Activated CD4-positive, alpha-beta T cell treated with anti-CD3 and anti-CD28 coated beads for 48 hours (primary cell): ENCODE results near the gene TMEM217.

ENCODE experiments used
- DNase-seq: peaks from one replicate; pipeline ENCODE4 v3.0.0-alpha.2; 2020

Gene TMEM217

DNA sequence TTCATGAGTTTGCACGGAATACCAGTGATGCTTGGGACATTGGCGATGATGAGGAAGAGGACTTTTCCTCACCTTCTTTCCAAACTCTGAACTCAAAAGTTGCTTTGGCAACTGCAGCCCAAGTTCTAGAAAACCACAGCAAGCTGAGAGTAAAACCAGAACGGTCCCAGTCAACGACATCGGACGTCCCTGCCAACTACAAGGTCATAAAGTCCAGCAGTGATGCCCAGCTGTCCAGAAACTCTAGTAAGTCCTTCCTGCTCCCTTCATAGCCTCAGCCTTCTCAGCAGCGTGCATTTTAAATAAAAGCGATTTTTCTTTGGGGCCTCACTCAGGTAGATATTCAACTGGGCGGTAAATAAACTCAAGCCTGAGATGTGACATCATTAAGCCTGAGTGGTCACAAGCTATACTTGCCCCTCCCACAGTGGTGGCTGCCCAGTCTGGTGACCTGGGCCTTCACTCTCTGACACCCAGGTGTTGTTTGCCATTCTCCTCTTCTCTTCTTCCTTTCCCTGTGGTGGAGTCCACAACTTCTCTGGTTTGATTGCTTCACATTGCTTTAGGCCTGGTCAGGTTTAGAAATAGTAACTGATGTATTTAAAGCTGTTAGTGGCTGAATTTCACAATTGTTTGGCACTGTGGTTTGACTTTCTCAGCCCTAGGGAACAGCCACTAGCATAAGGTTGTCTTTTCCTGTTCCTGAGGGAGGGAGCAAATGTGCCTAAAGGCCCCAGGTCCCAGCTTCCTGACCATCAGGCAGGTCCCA lies 21.6 kb upstream of the TMEM217 start:
- no peak for DNase-seq

DNA sequence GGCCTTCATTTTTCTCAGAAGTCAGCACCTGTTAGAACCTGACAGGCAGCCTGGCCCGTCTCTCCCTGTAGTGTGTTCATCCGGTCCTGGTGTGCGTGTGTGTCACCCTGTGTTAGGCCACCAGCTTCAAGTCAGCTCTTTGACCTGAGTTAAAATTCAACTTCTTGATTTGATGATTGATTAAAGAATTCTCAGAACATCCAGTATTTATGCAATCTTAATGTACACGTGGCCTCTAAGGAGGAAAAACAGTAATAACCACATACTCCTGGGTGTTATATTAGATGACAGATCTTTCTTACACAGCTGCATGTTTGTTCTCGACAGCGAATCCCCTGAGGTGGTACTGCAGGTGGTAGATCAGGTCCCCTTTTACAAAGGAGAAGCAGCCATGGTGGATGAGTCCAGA lies 19.1 kb upstream of the TMEM217 start:
- DNase-seq = peak; percentile 8

DNA sequence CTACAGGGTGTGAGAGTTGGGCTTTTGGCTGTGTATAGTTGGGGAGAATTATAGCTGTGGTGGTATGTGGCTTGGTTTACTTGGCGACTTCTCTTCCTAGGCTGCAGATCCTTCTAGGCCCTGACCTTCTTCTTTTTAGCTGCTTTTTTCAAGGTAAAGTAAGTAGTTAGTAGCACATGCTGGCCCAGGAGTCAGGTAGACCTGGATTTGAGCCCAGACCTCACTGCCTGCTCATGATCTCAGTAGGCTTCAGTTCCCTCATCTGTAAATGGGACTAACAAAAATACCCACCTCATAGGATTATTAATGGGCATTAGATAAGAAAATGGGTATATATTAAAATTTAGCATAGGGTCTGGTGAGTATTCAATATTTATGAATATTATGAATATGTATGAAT lies 17.4 kb upstream of the TMEM217 start:
- no peak for DNase-seq

DNA sequence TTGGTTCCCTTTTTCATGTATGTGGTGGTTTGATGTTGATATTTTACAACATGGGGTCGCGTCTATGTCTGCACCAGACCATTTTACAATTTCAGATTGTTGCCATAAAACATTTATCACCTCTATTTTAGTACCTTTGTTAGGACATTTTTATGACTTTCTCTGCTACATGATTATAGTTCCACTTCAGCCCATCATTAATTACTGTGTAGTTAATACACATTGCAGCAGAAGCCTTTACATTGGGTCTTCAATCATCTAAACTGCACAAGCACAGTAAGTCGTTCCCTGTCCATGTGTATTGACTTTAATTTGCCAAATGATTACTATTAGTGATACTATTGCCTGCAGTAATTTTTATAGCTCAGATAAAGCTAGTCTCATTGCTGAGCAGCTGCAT lies 15.7 kb upstream of the TMEM217 start:
- no peak for DNase-seq

DNA sequence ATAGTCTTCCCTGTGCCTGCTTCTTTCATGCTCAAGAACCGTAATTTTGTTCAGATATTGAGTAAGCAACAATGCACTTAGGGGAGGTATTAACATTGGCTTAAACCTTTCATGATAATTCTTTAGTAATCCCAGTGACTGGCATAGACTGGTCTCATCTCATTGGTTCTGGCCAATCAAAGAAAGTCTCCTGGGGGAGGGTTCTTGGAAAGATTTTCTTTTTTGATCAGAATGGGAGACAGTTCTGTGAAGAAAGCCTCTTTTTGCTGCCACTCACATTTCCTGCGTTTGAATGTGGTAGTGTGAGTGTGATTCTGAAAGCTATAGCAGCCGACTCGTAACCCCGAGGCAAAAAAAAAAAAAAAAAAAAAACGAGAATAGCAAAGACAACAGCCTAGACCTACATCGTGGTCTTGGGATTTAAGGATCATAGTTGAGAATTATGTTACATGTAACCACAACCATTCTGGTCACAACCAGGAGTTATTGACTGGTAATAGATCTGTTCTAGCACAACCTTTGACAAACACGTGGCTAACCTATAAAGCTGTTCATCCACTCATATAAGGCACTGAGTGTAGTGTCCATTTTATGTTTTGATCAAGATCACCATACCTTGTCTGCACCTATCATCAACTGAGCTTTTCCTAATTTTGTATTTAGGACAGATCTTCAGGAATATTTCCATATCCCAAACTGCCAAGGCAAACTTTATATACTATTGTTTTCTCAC lies 15.1 kb upstream of the TMEM217 start:
- DNase-seq = no peak

DNA sequence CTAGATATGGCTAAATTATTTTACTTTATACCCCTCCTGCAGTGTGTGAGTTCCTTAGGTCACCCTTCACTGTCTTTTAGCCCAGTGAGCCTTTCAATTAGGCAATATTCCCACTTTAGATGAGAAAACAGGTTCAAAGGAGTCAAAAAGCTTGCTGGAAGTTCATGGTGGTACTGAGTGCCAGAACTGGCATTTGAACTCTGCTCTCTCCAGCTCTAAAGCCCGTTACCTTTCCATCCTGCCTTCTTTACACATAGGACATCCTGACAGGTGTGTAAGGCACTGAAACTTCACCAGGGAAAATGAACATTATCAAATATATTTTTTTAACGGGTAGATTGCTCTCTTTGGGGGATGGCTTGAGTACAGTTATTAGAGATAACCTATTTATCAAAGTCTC lies 11.2 kb upstream of the TMEM217 start:
- DNase-seq = no peak

DNA sequence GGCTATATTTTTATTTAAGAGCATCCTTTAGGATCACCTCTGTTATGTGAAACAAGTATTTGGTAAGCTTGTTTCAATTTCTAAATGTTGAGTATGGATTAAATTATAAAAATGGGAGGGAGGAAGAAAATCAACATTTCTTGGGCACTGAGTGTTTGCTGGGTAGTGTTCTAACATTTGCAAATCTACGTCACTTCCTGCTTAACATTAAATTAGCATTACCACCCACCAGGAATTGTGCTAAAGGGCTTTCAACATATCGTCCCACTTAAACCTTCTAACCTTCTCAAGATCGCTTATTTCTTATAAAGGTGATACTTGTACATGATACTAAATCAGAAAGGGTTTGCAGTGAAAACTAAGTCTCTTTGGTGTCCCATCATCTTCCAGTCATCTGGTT lies 7.9 kb upstream of the TMEM217 start:
- no peak for DNase-seq

DNA sequence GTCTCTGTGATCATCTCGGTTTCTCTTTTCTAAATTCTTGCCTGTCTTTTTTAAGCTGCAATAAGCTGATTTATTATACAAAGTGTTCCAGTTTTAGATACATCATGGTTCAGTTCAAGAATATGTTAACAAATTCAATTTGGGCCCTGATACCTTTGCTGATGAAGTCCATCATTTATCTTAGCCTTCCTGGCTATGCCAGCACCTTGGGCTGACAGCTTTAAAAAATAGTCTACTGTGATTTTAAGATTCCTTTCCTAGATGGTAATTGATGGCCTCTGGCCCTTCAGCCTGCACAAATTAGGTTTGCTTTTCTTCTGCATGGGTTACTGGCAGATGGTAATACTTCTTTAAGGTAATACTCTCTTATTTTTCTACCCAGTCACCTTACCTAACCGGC lies 7.1 kb upstream of the TMEM217 start:
- DNase-seq = no peak

DNA sequence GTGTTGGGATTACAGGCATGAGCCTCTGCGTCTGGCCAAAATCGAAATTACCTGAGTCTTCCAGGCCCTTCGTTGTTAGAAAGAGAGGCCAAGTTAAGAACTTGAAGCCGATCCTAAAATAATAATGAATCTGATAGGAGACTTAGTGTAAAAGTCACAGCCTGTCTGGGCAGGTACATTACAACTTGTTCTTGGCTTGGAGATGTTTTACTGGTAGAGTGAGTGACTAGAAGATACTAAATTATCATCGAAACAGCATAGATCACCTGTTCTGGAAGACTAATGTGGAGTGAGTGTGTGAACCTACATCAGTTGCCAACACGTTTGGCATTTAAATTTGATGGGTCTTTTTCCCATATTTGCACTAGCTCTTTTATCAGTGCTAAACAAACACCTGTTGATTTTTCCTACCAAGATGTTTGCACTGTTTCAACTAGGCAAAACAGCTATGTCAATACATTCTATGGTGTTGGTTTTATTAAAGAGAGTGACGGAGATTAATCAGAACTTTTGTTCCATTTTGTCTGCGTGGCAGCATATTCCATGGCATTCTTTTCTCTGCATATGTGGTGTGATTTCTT lies 4.6 kb upstream of the TMEM217 start:
- no peak for DNase-seq

DNA sequence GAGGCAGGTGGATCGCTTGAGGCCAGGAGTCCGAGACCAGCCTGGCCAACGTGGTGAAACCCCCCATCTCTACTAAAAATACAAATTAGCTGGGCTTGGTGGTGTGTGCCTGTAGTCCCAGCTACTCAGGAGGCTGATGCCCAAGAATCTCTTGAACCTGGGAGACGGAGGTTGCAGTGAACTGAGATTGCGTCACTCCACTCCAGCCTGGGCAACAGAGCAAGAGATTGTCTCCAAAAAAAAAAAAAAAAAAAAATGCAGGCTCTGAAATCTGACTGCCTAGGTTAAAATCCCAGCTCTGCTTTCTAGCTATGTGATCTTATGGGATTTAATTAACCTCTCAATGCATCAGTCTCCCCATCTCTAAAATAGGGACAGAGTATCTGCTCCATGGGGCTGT lies 3.3 kb upstream of the TMEM217 start:
- no peak for DNase-seq

DNA sequence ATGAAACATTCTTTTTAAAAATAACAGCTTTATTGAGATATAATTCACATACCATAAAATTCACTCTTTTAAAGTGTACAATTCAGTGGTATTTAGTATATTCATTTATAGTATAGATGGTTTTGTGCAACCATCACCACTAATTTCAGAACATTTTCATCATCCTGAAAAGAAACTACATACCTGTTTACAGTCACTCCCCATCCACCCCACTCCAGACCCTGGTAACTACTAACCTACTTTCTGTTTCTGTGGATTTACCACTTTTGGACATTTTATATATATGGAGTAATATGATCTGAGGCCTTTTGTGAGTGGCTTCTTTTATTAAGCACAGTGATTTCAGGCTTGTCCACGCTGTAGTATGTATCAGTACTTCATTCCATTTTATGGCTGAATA lies 2.5 kb upstream of the TMEM217 start:
- DNase-seq = peak; percentile 34

DNA sequence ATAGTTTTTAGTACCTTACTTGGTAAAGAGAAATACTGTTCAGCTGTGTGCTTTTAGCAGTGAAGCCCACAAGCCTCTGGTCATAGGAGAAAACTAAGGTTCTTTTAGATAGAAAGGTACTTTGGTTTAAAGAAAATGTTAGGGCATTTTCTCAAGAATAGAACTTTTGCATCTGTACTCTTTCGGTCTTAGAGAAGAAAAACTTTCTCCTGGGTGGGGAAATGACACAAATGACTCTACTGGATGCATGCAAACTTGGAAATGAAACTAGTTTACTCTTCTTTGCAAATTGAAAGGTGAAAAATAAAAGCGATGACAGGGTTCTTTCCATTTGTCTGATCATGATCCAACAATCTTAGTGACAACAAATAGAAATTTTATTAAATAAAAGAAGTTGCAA lies 2.1 kb upstream of the TMEM217 start:
- DNase-seq = no peak

DNA sequence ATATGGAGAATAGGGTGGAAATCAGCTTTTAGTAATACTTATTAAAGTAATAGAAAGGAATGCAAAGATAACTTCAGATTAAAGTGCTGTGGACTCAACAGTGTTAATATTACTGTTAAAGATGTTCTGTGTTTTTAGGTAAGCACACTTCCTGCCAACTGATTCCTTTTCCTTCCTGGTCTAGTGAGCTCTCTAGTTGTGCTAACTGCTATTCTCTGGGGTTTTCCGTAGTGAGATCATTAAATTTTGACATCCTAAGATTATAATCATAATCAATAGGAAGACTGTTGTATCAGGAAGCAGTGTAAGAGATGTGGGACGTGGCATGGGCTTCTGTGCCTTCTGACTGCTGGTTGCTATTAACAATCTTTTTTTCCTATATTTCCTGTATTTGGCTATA lies 1.2 kb upstream of the TMEM217 start:
- no peak for DNase-seq

DNA sequence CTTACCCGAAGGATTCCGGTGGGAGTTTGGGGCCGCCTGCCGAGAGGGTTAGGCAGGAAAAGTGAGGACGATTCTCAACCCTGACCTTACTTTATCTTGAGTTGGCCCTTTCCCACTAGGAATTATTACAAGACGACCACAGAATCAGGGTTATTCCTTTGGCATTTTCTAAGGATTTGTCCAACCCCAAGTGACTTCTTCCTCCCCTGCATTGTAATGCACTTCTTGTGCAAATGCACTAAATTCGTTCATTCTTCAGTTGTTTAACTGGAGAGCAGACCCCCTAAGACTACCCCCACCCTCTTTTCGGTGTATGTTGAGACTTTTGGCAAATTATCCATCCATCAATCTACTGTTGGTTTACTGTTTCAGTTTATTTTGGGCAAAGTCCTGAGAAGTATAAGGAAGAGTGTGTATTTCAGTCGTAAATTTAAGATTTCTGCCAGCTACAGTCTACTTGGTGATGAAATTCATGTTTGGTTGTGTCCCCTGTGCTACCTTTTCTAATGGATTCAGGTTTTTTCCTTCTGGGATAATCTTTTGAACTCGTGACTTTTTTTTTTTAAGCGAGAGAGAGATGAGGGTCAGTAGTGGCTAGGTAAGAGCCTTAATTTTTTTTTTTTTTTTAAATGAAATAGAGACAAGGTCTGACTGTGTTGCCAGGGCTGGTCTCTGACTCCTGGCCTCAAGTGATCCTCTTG lies 611 bp upstream of the TMEM217 start:
- DNase-seq = no peak

DNA sequence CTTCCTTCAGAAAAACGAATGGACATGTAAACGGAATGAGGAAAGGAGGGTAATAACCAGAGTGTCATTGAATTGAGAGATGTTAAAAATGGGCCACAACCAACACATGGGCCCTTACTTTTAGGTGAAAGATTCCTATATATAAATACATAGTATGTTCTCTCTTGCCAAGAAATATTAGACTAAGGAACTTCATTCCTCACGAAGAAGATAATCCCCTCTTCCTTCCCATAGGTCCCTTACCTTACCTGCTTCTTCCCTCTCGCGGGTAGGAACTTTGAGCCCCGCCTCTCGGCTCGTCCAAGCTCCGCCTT lies 667 bp downstream of the TMEM217 start:
- no peak for DNase-seq

DNA sequence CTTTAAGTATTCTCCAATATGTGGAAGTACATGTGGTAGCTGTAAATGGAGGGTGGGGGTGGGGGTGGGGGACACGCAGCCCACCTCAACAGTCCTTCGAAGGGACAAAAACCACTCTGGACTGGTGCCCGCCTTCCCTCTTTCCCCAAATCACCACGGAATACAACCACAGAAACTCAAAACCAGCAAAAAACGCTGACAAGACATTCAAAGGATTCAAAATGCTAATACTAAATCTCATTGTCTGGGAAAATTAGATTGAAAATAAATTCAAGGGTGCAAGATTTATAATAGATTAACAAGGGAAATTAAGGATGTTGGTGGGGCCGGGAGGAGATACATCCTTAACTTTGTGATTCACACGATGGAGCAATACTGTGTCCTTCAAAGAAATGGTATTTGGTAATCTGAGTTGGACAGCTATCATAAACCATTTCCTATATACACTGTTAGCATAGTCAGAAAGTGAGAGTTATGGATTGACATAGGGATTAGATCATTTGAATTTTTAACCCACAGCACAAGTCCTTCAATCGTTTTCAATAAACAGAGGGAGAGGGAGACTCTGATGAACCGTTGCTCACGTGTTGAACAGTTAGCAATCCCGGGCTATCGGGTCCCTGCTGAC lies 1.1 kb downstream of the TMEM217 start:
- no peak for DNase-seq

DNA sequence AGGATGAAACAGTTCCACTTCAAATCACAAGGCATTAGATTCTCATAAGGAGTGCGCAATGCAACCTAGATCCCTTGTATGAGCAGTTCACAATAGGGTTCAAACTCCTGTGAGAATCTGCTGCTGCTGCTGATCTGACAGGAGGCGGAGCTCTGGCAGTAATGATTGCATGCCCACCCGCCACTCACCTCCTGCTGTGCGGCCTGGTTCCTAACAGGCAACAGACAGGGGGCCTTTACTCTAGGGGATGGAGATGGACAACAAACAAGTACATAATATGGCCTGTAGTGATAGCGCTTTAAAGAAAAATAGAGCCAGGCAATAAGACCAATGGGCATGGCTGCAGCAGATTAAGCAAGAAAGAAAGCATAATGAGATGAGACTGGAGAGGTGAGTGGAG lies 3.1 kb downstream of the TMEM217 start:
- no peak for DNase-seq

DNA sequence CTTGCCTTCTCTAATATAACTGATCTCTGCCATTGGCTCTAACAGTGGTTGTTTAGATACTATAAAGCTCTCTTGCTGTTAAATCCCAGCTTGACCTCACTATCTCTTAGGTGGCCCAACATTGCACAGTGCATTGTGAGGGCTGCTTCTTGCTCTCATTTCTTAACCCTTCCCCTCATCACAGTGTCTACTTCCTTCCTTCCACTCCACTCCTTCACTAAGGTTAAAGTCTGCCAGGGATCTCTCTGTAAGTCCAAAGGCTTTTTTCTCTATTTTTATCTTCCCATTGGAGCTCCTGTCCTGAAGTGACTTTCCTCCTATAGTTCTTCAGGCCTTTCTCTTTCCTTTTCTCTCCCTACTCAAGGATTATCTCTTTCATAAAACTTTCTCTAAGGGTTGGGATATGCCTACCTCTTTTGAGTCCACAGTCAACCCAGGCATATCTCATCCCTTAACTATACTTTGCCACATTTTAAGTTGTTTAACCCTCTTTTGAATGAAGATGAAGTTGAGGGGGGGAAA lies 4.4 kb downstream of the TMEM217 start:
- DNase-seq = no peak

DNA sequence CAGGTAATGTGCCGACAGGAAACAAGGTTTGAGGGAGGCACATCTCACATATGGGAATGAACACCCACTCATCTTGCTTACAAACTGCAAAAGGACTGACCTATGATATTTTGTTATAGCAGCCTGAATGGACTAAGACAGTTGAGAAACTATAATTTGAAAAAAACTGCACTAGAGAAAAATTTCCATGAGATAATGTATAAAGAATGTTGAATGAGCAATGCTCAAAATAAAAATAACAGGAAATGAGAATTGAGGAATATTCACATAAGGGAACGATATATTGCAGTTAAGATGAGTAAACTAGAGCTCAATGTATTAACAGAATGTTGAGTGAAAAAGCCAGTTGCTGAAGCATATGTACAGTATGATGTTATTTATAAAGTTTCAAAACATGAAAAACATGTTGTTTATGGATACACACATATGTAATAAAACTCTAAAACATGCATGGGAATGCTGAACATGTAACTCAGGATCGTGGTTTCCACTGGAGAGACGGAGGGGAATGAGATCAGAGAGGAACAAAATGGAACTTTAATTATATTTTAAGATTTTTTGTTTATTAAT lies 6.6 kb downstream of the TMEM217 start:
- no peak for DNase-seq

DNA sequence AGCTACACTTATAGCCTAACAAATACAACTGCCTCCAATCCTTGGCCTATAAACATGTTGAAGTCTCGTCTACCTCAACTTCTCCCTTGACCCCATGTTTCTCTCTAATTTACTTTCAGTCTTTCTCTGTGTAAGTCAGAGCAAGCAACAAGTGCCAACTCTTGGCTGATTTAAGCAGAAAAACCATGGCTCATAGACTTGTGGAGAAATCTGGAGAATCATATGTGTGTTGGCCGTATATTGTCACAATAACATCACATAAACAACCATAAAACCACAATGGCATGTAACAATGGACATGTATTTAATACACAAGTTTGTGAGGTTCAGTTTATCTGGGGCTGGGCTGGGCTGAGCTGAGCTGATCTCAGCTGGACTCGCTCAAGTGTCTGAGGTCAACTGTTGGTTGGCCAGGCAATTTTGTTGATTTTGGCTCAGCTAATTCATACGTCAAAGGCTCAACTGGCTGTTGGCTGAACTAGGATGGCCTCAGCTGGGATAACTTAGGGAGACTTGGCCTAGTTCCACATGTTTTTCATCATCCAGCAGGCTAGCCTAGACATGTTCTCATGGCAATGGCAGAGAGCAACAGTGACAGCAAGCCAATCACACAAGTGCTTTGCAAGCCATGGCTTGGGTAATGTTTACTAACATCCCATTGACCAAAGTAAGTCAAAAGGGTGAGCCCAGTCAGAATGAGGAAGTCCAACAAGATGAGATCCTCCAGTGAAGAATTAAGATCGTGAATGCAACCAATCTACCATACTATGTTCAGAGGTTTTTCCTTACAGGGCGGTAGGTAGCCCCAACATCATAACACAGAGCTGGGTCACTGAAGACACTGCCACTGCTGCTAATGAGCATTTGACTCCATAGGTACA lies 13.3 kb downstream of the TMEM217 start:
- no peak for DNase-seq

DNA sequence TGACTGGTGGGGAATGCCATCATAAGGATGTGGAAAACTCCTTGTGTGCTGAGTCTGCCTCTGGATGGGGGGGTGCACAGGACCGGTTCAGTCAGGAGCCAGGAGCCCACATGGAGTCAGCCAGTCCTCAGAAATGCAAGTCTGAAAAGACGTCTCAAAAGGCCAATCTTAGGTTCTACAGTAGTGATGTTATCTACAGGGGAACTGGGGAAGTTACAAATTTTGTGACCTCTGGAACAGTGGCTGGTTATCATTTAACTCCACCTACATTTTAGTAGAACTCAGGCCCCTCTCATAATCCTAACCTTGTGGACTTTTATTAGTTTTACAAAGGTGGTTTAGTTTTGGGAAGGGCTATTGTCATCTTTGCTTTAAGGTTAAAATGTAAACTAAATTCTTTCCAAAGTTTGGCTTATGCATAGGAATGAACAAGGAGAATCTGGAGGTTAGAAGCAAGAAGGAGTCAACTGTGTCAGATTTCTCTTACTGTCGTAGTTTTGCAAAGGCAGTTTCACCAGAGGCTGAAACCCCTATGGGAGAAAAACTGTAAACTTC lies 14.1 kb downstream of the TMEM217 start:
- no peak for DNase-seq
